ENCODE results near the gene IFNE.

IFNE gene

GRCh38 chr9:21507483-21507790, 25.3 kb upstream of the IFNE start:
- no peak for TF ChIP-seq ZFX (IDR thresholded peaks at IDR 0.05)
- no peak for TF ChIP-seq CTCF (conservative IDR thresholded peaks at IDR 0.05)
- no peak overlapping the region for H3K27ac ChIP-seq

GRCh38 chr9:21506626-21507482, 24.7 kb upstream of the IFNE start:
- H3K27ac ChIP-seq: no peak overlapping the region
- no peak for TF ChIP-seq CTCF (conservative IDR thresholded peaks at IDR 0.05)
- no peak for TF ChIP-seq ZFX (IDR thresholded peaks at IDR 0.05)

GRCh38 chr9:21505425-21506179, 23.5 kb upstream of the IFNE start:
- TF ChIP-seq ZFX (IDR thresholded peaks at IDR 0.05) (no peak), CTCF (conservative IDR thresholded peaks at IDR 0.05) (no peak)

GRCh38 chr9:21504894-21505293, 22.8 kb upstream of the IFNE start:
- TF ChIP-seq CTCF (conservative IDR thresholded peaks at IDR 0.05) (no peak), ZFX (IDR thresholded peaks at IDR 0.05) (no peak)
- no peak overlapping the region for H3K27ac ChIP-seq

More at GRCh38 chr9:21505425-21506179, 23.5 kb upstream of the IFNE start:
- no peak overlapping the region for H3K27ac ChIP-seq

- no peak overlapping the region for H3K27ac ChIP-seq
- TF ChIP-seq CTCF (conservative IDR thresholded peaks at IDR 0.05) (no peak), ZFX (IDR thresholded peaks at IDR 0.05) (no peak)
These were observed 22.0 kb upstream of the IFNE start for GRCh38 chr9:21504113-21504512.

- no peak overlapping the region for H3K27ac ChIP-seq
These were observed 20.5 kb upstream of the IFNE start for GRCh38 chr9:21502586-21502985.

More at GRCh38 chr9:21502586-21502985, 20.5 kb upstream of the IFNE start:
- no peak for TF ChIP-seq CTCF (conservative IDR thresholded peaks at IDR 0.05)
- no peak for TF ChIP-seq ZFX (IDR thresholded peaks at IDR 0.05)
